Fibroblast of peridontal ligament (primary cell): ENCODE data around the gene FAU.

Source experiments
- DNase-seq: peaks from one replicate; pipeline ENCODE4 v3.0.0-alpha.2; 2010; ENCODE audit errors: extremely low read depth

Gene FAU

DNA sequence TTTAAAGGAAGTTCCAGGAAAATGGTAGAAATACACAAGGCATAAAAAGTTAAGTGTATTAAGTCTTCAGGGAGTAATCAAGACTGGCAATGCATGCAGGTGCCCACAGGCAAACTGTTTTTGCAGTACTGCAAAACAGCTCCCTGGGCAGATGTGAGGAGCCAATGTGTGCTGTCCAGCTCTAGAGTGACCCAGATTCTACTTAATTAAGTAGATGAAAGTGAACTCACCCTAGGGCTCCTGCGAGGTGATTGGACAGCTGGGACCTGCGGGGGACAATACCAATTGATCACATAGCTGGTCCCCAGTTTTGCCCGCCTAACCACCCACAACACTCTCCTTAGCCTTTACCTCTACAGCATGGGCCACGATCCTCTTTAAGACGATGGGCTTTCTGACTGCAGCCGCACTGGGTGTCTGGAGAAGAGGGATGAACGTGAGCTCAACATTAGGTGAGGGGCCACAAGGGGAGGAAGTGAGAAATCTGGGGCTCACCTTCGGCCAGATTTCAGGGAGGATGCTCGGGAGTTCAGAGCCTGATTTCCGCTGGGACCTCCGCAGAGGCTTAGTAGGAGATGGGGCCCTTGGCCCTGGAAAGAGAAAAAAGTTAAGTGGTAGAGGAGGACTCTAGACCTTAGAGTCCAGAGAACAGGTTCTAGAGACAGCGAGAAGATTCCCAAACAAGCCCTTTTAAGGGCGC lies 38.6 kb downstream of the FAU start:
- no peak for DNase-seq

DNA sequence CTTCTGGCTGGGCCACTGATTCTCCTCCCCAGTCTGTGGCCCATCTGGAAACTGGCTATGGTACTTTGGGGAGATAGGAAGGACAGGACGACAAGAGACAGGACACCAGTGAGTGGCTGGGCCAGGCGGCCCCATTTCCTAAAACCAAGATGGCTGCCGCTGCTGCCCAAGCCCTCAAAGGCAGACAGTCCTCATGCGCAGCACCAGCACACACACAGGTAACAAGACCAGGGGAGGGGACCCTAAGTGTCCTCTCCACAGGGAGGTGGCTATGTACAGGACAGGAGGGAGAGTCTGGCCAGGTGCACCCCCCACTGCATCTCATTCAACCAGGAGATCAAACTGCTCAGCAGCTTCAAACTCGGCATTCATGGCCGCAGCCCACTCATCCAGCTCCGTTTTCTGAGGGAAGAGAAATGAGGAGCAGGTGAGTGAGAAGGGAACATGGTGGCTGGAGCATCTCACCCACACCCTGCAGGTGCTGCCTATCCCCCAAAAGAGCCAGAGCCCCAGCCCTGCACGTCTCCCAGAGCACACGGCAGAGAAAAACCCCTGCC lies 43.1 kb downstream of the FAU start:
- DNase-seq, result no peak

DNA sequence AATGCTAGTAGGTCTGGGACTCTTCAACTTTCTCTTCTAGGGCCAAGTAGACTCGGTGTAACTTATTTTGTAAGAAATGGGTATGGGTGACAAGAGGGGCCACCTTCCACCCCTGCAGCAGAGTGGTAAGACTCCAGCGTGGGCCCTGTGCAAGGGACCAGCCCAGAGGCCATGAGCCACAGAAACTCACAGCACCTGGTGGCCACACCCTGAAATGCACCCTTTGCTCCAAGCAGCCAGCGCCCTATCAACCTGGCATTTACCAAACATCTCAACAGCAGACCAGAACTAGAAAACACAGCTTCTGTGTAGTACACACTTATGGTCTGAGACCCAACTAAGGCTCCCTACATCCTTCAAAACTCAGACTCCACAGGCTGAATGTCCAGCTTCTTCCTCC lies 43.8 kb downstream of the FAU start:
- DNase-seq, result peak; percentile 14

DNA sequence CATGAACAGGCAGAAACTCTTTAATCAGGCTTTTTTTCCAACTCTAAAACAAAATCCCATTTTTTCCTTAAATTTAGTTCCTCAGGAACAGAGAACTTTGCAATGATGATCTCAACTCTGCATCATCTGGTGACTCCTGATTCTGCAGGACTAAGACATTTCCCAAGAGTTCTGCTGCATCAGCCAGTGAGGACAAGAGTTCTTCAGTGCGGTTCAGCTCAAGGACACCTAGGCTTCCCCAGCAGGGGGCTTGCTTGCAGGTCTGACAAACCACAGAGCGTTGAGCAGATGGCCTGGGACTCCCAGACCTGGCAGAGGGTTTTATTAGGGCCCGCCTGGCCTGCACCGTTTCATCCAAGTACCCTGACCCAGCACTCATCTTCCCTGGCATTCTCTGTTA lies 44.5 kb downstream of the FAU start:
- no peak for DNase-seq

DNA sequence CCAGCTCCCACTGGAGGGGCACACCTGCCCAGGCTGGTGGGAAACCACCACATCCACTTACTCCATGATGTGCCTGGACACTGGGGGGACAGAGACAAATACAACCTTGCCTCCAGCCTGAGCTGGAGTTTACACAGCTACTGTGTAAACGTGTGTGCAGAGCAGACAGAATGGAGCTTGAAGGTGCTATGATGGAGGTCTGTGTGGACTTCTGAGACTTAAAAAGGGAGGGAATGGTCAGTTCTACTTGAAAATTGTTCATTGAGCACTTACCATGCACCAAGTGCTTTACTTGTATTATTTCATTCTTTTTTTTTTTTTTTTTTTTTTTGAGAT lies 49.3 kb downstream of the FAU start:
- no peak for DNase-seq

DNA sequence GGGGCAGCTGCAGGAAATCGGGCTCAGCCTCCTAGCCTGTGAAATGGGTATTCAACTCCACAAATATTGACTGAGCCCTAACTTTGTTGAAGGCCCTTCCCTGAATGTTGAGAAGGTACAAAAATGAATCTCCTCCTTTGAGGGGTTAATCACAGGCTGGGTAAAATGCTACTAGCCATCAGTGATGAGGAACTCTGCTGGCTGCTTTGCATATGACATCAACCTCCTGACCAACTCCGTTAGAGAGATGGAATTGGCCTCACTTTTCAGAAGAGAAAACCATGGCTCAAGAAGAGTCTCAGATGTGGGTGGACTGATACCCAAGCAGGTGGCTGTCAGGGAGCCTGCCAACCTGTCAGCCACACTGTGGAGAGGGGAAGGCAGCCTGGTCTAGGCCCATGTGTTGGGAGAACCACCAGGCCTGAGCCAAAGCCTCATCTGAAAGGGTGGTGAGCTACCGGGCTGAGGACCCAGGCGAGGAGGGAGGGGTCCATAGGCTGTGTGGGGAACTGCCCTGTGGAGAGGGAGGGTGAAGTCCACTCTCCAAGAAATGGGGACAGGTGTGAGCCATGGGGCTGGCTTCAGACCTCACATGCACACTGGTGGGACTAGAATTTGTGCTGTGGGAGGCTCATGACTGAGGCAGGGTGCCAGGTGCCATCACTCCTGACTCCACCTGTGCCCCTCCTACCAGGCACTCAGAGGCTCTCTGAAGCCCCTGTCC lies 49.9 kb downstream of the FAU start:
- DNase-seq, result peak; percentile 3
